ENCODE measurements around the gene RUNDC1.

RUNDC1 gene

GRCh38 chr17:43030137-43030767 is 49.9 kb downstream of the RUNDC1 start:
- TF ChIP-seq USF1 (IDR thresholded peaks at IDR 0.05) (no peak), YY1 (IDR thresholded peaks at IDR 0.05; ENCODE audit: low read depth) (no peak), FOXM1 (IDR thresholded peaks at IDR 0.05; ENCODE audit: borderline replicate concordance, low read depth) (no peak), TEAD4 (IDR thresholded peaks at IDR 0.05) (no peak), CEBPB (IDR thresholded peaks at IDR 0.05) (no peak), TAF1 (IDR thresholded peaks at IDR 0.05; ENCODE audit: low read depth) (no peak), RAD21 (IDR thresholded peaks at IDR 0.05; ENCODE audit: low read depth) (no peak), NFIC (IDR thresholded peaks at IDR 0.05) (no peak), ZBTB7A (IDR thresholded peaks at IDR 0.05; ENCODE audit: low read depth) (no peak), EGR1 (IDR thresholded peaks at IDR 0.05) (no peak), EP300 (IDR thresholded peaks at IDR 0.05; ENCODE audit: borderline replicate concordance) (no peak), REST (IDR thresholded peaks at IDR 0.05; ENCODE audit: low read depth) (no peak), TCF12 (IDR thresholded peaks at IDR 0.05; ENCODE audit: low read depth) (no peak), MAX (IDR thresholded peaks at IDR 0.05) (no peak), CREB1 (IDR thresholded peaks at IDR 0.05; ENCODE audit: low read depth) (no peak)

GRCh38 chr17:43031666-43032065 is 51.3 kb downstream of the RUNDC1 start:
- TF ChIP-seq USF1 (IDR thresholded peaks at IDR 0.05) (no peak), ZBTB7A (IDR thresholded peaks at IDR 0.05; ENCODE audit: low read depth) (no peak), NFIC (IDR thresholded peaks at IDR 0.05) (no peak), REST (IDR thresholded peaks at IDR 0.05; ENCODE audit: low read depth) (no peak), TEAD4 (IDR thresholded peaks at IDR 0.05) (no peak), TAF1 (IDR thresholded peaks at IDR 0.05; ENCODE audit: low read depth) (no peak), YY1 (IDR thresholded peaks at IDR 0.05; ENCODE audit: low read depth) (no peak), CREB1 (IDR thresholded peaks at IDR 0.05; ENCODE audit: low read depth) (no peak), MAX (IDR thresholded peaks at IDR 0.05) (no peak), FOXM1 (IDR thresholded peaks at IDR 0.05; ENCODE audit: borderline replicate concordance, low read depth) (no peak), EGR1 (IDR thresholded peaks at IDR 0.05) (no peak), CEBPB (IDR thresholded peaks at IDR 0.05) (no peak), TCF12 (IDR thresholded peaks at IDR 0.05; ENCODE audit: low read depth) (no peak), EP300 (IDR thresholded peaks at IDR 0.05; ENCODE audit: borderline replicate concordance) (no peak)

GRCh38 chr17:43033948-43034881 is 53.9 kb downstream of the RUNDC1 start:
- TF ChIP-seq ZBTB7A (IDR thresholded peaks at IDR 0.05; ENCODE audit: low read depth) (no peak), TAF1 (IDR thresholded peaks at IDR 0.05; ENCODE audit: low read depth) (no peak), FOXM1 (IDR thresholded peaks at IDR 0.05; ENCODE audit: borderline replicate concordance, low read depth) (no peak), RAD21 (IDR thresholded peaks at IDR 0.05; ENCODE audit: low read depth) (no peak), MAX (IDR thresholded peaks at IDR 0.05) (no peak), EGR1 (IDR thresholded peaks at IDR 0.05) (no peak), YY1 (IDR thresholded peaks at IDR 0.05; ENCODE audit: low read depth) (no peak), CREB1 (IDR thresholded peaks at IDR 0.05; ENCODE audit: low read depth) (no peak), USF1 (IDR thresholded peaks at IDR 0.05) (no peak), CEBPB (IDR thresholded peaks at IDR 0.05) (no peak), NFIC (IDR thresholded peaks at IDR 0.05) (no peak), TEAD4 (IDR thresholded peaks at IDR 0.05) (no peak), REST (IDR thresholded peaks at IDR 0.05; ENCODE audit: low read depth) (no peak), EP300 (IDR thresholded peaks at IDR 0.05; ENCODE audit: borderline replicate concordance) (no peak), TCF12 (IDR thresholded peaks at IDR 0.05; ENCODE audit: low read depth) (no peak)
